GM18499 (cell line): ENCODE results near the gene ATAD1.

Source experiments
- ATAC-seq: cut with Tn5 transposase; IDR thresholded peaks from one replicate; pipeline ENCODE4 v1.9.1; 2021; ENCODE audit warnings: moderate number of reproducible peaks; ENCODE audit not compliant: insufficient read depth, unreplicated experiment

The ATAD1 gene

GRCh38 chr10:87722716-87723115 lies 95.3 kb downstream of the ATAD1 start:
- ATAC-seq: no peak

- ATAC-seq: no peak
Measured at GRCh38 chr10:87721781-87722180, 96.2 kb downstream of the ATAD1 start.

GRCh38 chr10:87720665-87721064 lies 97.4 kb downstream of the ATAD1 start:
- no peak for ATAC-seq

GRCh38 chr10:87716348-87716670 lies 101.7 kb downstream of the ATAD1 start:
- ATAC-seq: no peak

- no peak for ATAC-seq
Measured at GRCh38 chr10:87715552-87716347, 102.3 kb downstream of the ATAD1 start.

GRCh38 chr10:87713707-87714106 lies 104.3 kb downstream of the ATAD1 start:
- ATAC-seq: no peak

GRCh38 chr10:87712913-87713616 lies 105.0 kb downstream of the ATAD1 start:
- ATAC-seq: no peak

- no peak for ATAC-seq
Measured at GRCh38 chr10:87707254-87707653, 110.8 kb downstream of the ATAD1 start.

- ATAC-seq: no peak
Measured at GRCh38 chr10:87706731-87707130, 111.3 kb downstream of the ATAD1 start.

GRCh38 chr10:87705339-87705738 lies 112.7 kb downstream of the ATAD1 start:
- ATAC-seq: no peak

GRCh38 chr10:87703771-87704170 lies 114.3 kb downstream of the ATAD1 start:
- ATAC-seq: no peak

- ATAC-seq: no peak
Measured at GRCh38 chr10:87702973-87703294, 115.1 kb downstream of the ATAD1 start.

GRCh38 chr10:87702260-87702972 lies 115.6 kb downstream of the ATAD1 start:
- no peak for ATAC-seq
